PC-9 (cell line): ENCODE results near the gene OCEL1. TPM values are rescaled to one million over a fixed set of nuclear protein-coding genes. Genes with fewer than 3 reads are reported as not detected.

Source experiments
- BruUV-seq: library from RNA; stranded (reverse); fragments of 400-500 nt; replicated peaks from 2 replicates; lab custom pipeline; 2021; lab: Mats Ljungman, UMichigan
- CTCF ChIA-PET: fragments of 300-600 bp; sonication (Branson Sonifier 250); formaldehyde crosslinking; loops from one replicate; lab custom pipeline; 2022; ENCODE audit warnings: antibody characterized with exemption; lab: Charles Lee
- POLR2A ChIA-PET: fragments of 300-600 bp; sonication (Branson Sonifier 250); formaldehyde crosslinking; loops from one replicate; lab custom pipeline; 2022; ENCODE audit warnings: antibody characterized with exemption; ENCODE audit not compliant: unreplicated experiment; lab: Charles Lee
- DNase-seq, 2 experiments: peaks; one replicate each; pipeline versions ENCODE4 v3.0.0 to v3.0.0-alpha.2; 2015 to 2022; ENCODE audit warnings: mixed read lengths in 1 of 2
- H2AFZ ChIP-seq: fragments of 200-600 bp; sonication (generic); 2 replicates; pipeline ENCODE4 v1.8.1; 2017; ENCODE audit warnings: antibody characterized with exemption
- H3F3A ChIP-seq: fragments of 200-600 bp; sonication (generic); 2 replicates; pipeline ENCODE4 v1.8.1; 2017; ENCODE audit warnings: antibody characterized with exemption, mild to moderate bottlenecking, low read depth; ENCODE audit not compliant: insufficient read depth
- H3K27ac ChIP-seq: fragments of 200-600 bp; sonication (generic); 2 replicates; pipeline ENCODE4 v1.6.1; 2016; ENCODE audit warnings: mixed run types
- H3K27me3 ChIP-seq: fragments of 200-600 bp; sonication (generic); 2 replicates; pipeline ENCODE4 v1.6.1; 2016; ENCODE audit warnings: low read depth, mixed run types; ENCODE audit not compliant: insufficient read depth
- H3K36me3 ChIP-seq: fragments of 200-600 bp; sonication (generic); 2 replicates; pipeline ENCODE4 v1.6.1; 2016; ENCODE audit warnings: low read depth, mixed run types
- H3K4me1 ChIP-seq: fragments of 200-600 bp; sonication (generic); replicated peaks from 2 replicates; pipeline ENCODE4 v1.6.1; 2016; ENCODE audit warnings: mixed run types; ENCODE audit not compliant: insufficient read depth
- H3K4me2 ChIP-seq: fragments of 200-600 bp; sonication (generic); 2 replicates; pipeline ENCODE4 v1.6.1; 2017; ENCODE audit warnings: mixed run types
- H3K4me3 ChIP-seq: fragments of 200-600 bp; sonication (generic); 2 replicates; pipeline ENCODE4 v1.6.1; 2016; ENCODE audit warnings: mixed run types
- H3K79me2 ChIP-seq: fragments of 200-600 bp; sonication (generic); 2 replicates; pipeline ENCODE4 v1.6.1; 2017; ENCODE audit warnings: low read depth, mixed run types
- H3K9me2 ChIP-seq: fragments of 200-600 bp; sonication (generic); 2 replicates; pipeline ENCODE4 v1.8.1; 2017; ENCODE audit warnings: mild to moderate bottlenecking; ENCODE audit not compliant: insufficient read depth
- H3K9me3 ChIP-seq: fragments of 200-600 bp; sonication (generic); 2 replicates; pipeline ENCODE4 v1.8.1; 2016; ENCODE audit warnings: low read depth; ENCODE audit not compliant: insufficient read depth
- H4K20me1 ChIP-seq: fragments of 200-600 bp; sonication (generic); 2 replicates; pipeline ENCODE4 v1.8.1; 2017; ENCODE audit not compliant: insufficient read depth
- EZH2 ChIP-seq: fragments of 200-600 bp; sonication (generic); IDR thresholded peaks from 2 replicates; pipeline ENCODE4 v1.8.0; 2017; ENCODE audit warnings: antibody characterized with exemption, low read depth
- intact Hi-C: fragments of 100-400 bp; cut with micrococcal nuclease; formaldehyde crosslinking; loops from one replicate; pipeline ENCODE4 v1.10.0; 2022; ENCODE audit not compliant: unreplicated experiment
- total RNA-seq: library from RNA; stranded (reverse); gene quantifications from 2 replicates; pipeline ENCODE4 v1.2.3, GENCODE V29; 2021
- TF ChIP-seq, protein P1 (sequence below): fragments of 200-600 bp; sonication (generic); conservative IDR thresholded peaks from 2 replicates; pipeline ENCODE4 v1.6.1; 2017; ENCODE audit warnings: mixed run types, antibody characterized with exemption, mild to moderate bottlenecking, moderate library complexity

The OCEL1 gene
- total RNA-seq, 1 experiment from 2014 or later, result 30.6 TPM

DNA sequence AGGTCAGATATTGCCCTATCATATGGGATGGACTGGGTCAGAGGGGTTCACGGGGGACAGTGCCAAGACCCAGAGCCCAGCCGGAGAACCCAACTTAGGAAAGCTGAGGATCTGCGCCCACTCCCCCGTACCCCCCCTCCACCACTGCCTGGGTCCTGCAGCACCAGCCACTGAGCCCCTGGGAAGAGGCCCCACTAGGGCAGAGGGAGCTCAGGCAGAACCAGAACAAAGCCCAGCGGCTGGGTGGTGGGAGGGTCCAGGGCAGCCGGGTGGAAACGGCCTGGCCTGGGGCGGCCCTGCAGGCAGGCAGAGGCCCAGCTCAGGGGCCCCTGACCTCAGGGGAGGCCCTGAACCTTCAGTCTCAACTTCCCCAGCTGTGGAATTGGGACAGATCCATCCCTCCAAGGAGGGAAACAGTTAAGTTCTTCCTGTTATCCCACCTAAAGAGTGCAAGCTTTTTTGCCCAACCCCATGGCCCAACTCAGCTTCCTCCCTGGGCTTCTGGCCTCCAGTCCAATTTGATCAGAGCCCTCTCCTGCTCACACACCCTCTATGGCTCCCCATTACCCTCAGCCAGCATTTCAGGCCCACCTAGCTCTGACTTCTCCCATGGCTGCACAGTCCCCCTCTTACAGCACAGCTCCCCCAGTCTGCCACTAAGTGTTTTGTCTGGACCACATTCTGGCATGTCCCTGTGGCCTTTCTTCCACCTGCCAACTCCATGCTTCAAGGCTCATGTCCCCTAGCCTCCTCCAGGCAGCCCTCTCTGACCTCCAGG is 16.6 kb downstream of the OCEL1 start:
- peak in 1 of 2 experiments; percentile 21 for DNase-seq
- H3K9me2 ChIP-seq, result no peaks in the 10 kb centered on the region
- H4K20me1 ChIP-seq, result peaks cover 40% of the 10 kb centered on the region
- H3K36me3 ChIP-seq, result peaks cover 16% of the 10 kb centered on the region
- no peaks in the 10 kb centered on the region for H3K27me3 ChIP-seq
- H3K9me3 ChIP-seq, result no peaks in the 10 kb centered on the region
- peaks cover 34% of the 10 kb centered on the region for H3F3A ChIP-seq
- BruUV-seq, result no TSS peak
- peak overlapping the region; percentile 89 for H3K4me2 ChIP-seq
- TF ChIP-seq, protein P1, sequence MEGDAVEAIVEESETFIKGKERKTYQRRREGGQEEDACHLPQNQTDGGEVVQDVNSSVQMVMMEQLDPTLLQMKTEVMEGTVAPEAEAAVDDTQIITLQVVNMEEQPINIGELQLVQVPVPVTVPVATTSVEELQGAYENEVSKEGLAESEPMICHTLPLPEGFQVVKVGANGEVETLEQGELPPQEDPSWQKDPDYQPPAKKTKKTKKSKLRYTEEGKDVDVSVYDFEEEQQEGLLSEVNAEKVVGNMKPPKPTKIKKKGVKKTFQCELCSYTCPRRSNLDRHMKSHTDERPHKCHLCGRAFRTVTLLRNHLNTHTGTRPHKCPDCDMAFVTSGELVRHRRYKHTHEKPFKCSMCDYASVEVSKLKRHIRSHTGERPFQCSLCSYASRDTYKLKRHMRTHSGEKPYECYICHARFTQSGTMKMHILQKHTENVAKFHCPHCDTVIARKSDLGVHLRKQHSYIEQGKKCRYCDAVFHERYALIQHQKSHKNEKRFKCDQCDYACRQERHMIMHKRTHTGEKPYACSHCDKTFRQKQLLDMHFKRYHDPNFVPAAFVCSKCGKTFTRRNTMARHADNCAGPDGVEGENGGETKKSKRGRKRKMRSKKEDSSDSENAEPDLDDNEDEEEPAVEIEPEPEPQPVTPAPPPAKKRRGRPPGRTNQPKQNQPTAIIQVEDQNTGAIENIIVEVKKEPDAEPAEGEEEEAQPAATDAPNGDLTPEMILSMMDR, result no peak
- TF ChIP-seq EZH2, result no peak
- no peak overlapping the region for H2AFZ ChIP-seq
- ChIA-PET CTCF (interaction anchor here (0.8 kb wide), 1 partner anchor 22 kb away, joined by 9 read pairs; the partner anchor contains the start of gene USHBP1), POLR2A (no interaction called here)
- peaks cover 50% of the 10 kb centered on the region for H3K4me1 ChIP-seq
- intact Hi-C loops, result no loop called here
- H3K27ac ChIP-seq, result 0 out of 2 replicates have a peak overlapping the region, but pooled peaks have one; percentile 14
- peaks cover 81% of the 10 kb centered on the region for H3K79me2 ChIP-seq
- peak overlapping the region; percentile 82 for H3K4me3 ChIP-seq

DNA sequence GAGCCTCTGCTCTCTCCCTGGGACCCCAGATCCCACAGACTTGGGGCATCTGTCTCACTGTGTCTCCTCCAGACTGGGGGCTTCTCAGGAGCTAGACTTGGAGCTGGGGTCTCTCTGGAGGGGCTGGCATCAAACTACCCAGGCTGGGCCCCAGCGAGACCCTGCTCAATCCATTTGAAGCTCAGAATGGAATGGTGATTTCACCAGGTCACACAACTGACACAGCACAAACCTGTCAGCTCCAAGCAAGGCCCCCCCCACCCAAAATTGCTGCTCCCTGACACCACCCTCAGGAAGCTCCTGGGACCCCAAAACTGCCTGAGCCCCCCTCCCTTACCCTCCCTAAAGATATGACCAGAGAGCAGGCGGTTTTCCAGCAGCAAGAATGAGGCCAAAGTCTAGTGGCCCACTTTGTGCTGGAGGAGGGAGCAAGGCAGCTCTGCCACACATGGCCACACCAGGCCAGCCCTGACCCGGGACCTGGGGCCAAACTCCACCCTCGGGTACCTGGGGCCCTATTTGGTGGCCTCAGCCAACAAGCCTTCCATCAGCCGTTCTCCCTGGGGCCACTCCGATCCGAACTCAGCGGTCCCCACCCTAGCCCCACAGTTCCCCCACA is 17.3 kb downstream of the OCEL1 start:
- peaks cover 74% of the 10 kb centered on the region for H3K79me2 ChIP-seq
- intact Hi-C loops, result no loop called here
- DNase-seq, result peak in 1 of 2 experiments; percentile 19
- no peak overlapping the region for H2AFZ ChIP-seq
- H3K4me1 ChIP-seq, result peaks cover 57% of the 10 kb centered on the region
- H4K20me1 ChIP-seq, result peaks cover 36% of the 10 kb centered on the region
- no peaks in the 10 kb centered on the region for H3K9me3 ChIP-seq
- peaks cover 9% of the 10 kb centered on the region for H3K36me3 ChIP-seq
- H3K4me2 ChIP-seq, result peak overlapping the region; percentile 89
- no peaks in the 10 kb centered on the region for H3K9me2 ChIP-seq
- no peak for TF ChIP-seq EZH2
- TF ChIP-seq, protein P1, result no peak
- peaks cover 36% of the 10 kb centered on the region for H3F3A ChIP-seq
- no peaks in the 10 kb centered on the region for H3K27me3 ChIP-seq
- peak overlapping the region; percentile 82 for H3K4me3 ChIP-seq
- no TSS peak for BruUV-seq
- H3K27ac ChIP-seq, result peak overlapping the region; percentile 47
- CTCF ChIA-PET, result interaction anchor here (0.7 kb wide), 1 partner anchor 9 kb away, joined by 16 read pairs; no protein-coding TSS in a partner anchor
- POLR2A ChIA-PET, result no interaction called here

DNA sequence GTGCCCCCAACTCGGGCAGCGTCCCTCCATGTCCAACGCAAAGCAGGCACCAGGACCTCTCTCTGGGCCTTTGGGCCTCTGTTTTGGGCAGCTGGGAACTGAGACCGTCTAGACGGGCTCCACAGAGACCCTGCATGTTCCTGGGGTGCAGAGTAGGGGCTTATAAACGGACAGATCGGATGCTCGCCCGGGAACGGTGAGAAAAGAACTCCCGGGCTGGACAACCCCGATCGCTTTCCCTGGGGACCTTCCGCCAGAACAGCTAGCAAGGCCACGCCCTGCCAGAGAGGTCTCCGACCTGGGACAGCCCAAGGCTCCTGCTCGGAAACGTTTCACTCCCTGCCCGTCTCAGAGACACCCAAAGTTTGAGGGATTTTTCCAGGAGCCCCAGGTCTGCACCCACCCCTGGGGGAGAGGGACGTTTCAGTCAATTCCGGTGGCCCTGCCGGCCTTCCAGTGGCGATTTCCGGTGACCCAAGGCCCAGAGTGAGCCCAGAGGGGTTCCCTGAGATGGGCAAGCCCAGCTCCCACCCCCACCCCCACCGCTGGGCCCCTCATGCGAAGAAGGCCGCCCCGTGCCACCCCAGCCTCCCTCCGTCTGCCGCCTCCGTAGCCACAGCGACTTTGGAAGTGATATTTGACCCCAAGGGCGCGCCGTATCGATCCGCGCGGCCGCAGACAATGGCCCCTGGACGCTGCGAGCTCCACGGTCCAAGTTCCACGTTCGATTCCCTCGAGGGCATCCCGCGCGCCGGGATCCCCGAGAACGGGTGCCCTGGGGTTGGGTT is 18.0 kb downstream of the OCEL1 start:
- ChIA-PET POLR2A (interaction anchor here (0.6 kb wide), 1 partner anchor 16 kb away, joined by 6 read pairs; no protein-coding TSS in a partner anchor), CTCF (interaction anchor here (0.7 kb wide), 1 partner anchor 10 kb away, joined by 16 read pairs; no protein-coding TSS in a partner anchor)
- peak overlapping the region; percentile 89 for H3K4me2 ChIP-seq
- TSS peak; percentile 5 for BruUV-seq
- DNase-seq, result peak; percentile 43 to 54
- peaks cover 67% of the 10 kb centered on the region for H3K79me2 ChIP-seq
- TF ChIP-seq EZH2, result no peak
- TF ChIP-seq, protein P1, result no peak
- no peaks in the 10 kb centered on the region for H3K9me3 ChIP-seq
- peak overlapping the region; percentile 82 for H3K4me3 ChIP-seq
- peak overlapping the region; percentile 47 for H3K27ac ChIP-seq
- no peaks in the 10 kb centered on the region for H3K9me2 ChIP-seq
- H3K27me3 ChIP-seq, result no peaks in the 10 kb centered on the region
- peak overlapping the region; percentile 63; the same call in 1 of the 2 replicates for H2AFZ ChIP-seq
- H3K36me3 ChIP-seq, result 0 out of 2 replicates have a peak, but pooled peaks cover 5% of the 10 kb centered on the region
- peaks cover 36% of the 10 kb centered on the region for H4K20me1 ChIP-seq
- H3K4me1 ChIP-seq, result peaks cover 64% of the 10 kb centered on the region
- intact Hi-C loops, result no loop called here
- peaks cover 38% of the 10 kb centered on the region for H3F3A ChIP-seq
